Tibial nerve (tissue), 4 donors: ENCODE results near the gene CLIP1. TPM values are rescaled to one million over a fixed set of nuclear protein-coding genes. Genes with fewer than 3 reads are reported as not detected.
A peak's percentile ranks its signal among the peaks of the same experiment; 100 is the strongest.

ENCODE experiments used
- DNase-seq, 2 donors: peaks; one replicate each; pipeline ENCODE4 v3.0.0-alpha.2; 2019; ENCODE audit warnings: low spot score in 2 of 2
- H3K27ac ChIP-seq, 4 donors: fragments of 200-600 bp; sonication (generic) in 3 of 4; one replicate each; pipeline ENCODE4 v1.5.1; 2017 to 2019; ENCODE audit warnings: mild to moderate bottlenecking in 1 of 4
- H3K27me3 ChIP-seq, 2 donors: fragments of 200-600 bp; sonication (generic) in 1 of 2; one replicate each; pipeline versions ENCODE4 v1.5.1 to v1.6.0; 2017 to 2019
- H3K36me3 ChIP-seq, 3 donors: fragments of 200-600 bp; sonication (generic); one replicate each; pipeline ENCODE4 v1.5.1; 2018 to 2019
- H3K4me1 ChIP-seq, 4 donors: fragments of 200-600 bp; sonication (generic) in 3 of 4; one replicate each; pipeline ENCODE4 v1.5.1; 2017 to 2019
- H3K4me3 ChIP-seq, 4 donors: fragments of 200-600 bp; sonication (generic) in 3 of 4; one replicate each; pipeline ENCODE4 v1.5.1; 2017 to 2019; ENCODE audit warnings: mild to moderate bottlenecking in 1 of 4, moderate library complexity in 1 of 4
- H3K9me3 ChIP-seq, 4 donors: fragments of 200-600 bp; sonication (generic) in 3 of 4; one replicate each; pipeline ENCODE4 v1.5.1; 2017 to 2019
- CTCF ChIP-seq, 5 experiments: fragments of 200-600 bp in 3 of 5; fragments of 450-650 bp in 2 of 5; sonication (generic) in 3 of 5; IDR thresholded peaks; one replicate each; pipeline ENCODE4 v1.5.1; 2016 to 2019; ENCODE audit warnings: antibody characterized with exemption in 5 of 5, mild to moderate bottlenecking in 3 of 5, moderate library complexity in 2 of 5
- EP300 ChIP-seq, 2 donors: sonication (generic); formaldehyde crosslinking; IDR thresholded peaks; one replicate each; pipeline ENCODE4 v1.6.1; 2017; ENCODE audit warnings: antibody characterized with exemption in 2 of 2, mild to moderate bottlenecking in 1 of 2
- POLR2A ChIP-seq, 2 donors: fragments of 450-650 bp; IDR thresholded peaks; one replicate each; pipeline ENCODE4 v1.6.1; 2017; ENCODE audit warnings: antibody characterized with exemption in 2 of 2, mild to moderate bottlenecking in 2 of 2, moderate library complexity in 2 of 2
- WGBS, 2 donors: methylation state at CpG; one replicate each; pipeline ENCODE4 v1.1.5; 2018; 5-methylcytosine and 5-hydroxymethylcytosine counted together
- total RNA-seq, 4 donors: library from RNA; depleted of rRNA; stranded (reverse); fragments of >200 nt; gene quantifications; one replicate each; pipeline ENCODE4 v1.1.0, GENCODE V29; 2016

CLIP1 gene
- total RNA-seq, 4 donors from 2014 or later, result 89.2 to 105 (median 90.9) TPM

GRCh38 chr12:122395319-122395718 lies 27.1 kb downstream of the CLIP1 start:
- Histone ChIP-seq H3K4me1 (peaks cover 0 to 33% (median 9%) of the 10 kb centered on the region in 4 donors), H3K9me3 (no peaks in the 10 kb centered on the region), H3K4me3 (no peak overlapping the region), H3K27me3 (no peaks in the 10 kb centered on the region), H3K27ac (peak overlapping the region in 1 of 4 donors; percentile 63), H3K36me3 (no peaks in the 10 kb centered on the region)
- 65 to 71% methylated on average over 3 of the region's 3 CpGs for WGBS, 2 donors
- DNase-seq, result no peak
- no peak for TF ChIP-seq EP300 (IDR thresholded peaks at IDR 0.05)
- TF ChIP-seq CTCF (IDR thresholded peaks at IDR 0.05), result no peak
- TF ChIP-seq POLR2A (IDR thresholded peaks at IDR 0.05), result no peak

DNA sequence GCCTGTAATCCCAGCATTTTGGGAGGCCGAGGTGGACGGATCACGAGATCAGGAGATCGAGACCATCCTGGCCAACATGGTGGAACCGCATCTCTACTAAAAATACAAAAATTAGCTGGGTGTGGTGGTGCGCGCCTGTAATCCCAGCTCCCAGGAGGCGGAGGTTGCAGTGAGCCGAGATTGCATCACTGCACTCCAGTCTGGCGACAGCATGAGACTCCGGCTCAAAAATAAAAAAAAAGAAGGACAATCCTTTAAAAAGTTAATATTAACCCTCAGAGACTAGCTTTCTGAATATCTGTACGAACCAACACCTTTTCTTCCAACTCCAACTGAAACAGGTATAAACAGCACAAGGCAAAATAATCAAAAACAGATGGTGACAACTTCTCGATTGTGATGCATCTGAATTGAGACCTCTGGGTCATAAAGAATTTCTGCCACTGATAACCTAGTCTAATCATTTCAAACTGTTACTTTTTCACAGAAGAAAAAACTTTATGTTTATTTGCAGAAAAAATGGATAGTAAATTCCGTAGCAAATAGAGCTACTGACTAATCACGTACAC lies 27.8 kb downstream of the CLIP1 start:
- Histone ChIP-seq H3K4me3 (no peak overlapping the region), H3K27me3 (no peaks in the 10 kb centered on the region), H3K36me3 (no peaks in the 10 kb centered on the region), H3K9me3 (no peaks in the 10 kb centered on the region), H3K27ac (peak overlapping the region in 1 of 4 donors; percentile 63), H3K4me1 (peaks cover 0 to 27% (median 5%) of the 10 kb centered on the region in 4 donors)
- 77 to 78% methylated on average over 14 to 15 of the region's 15 CpGs for WGBS, 2 donors
- TF ChIP-seq CTCF (IDR thresholded peaks at IDR 0.05) (no peak), EP300 (IDR thresholded peaks at IDR 0.05) (peak in 1 of 2 donors; percentile 49)
- DNase-seq, result peak; percentile 28 to 43

GRCh38 chr12:122393817-122394216 lies 28.7 kb downstream of the CLIP1 start:
- no peaks in the 10 kb centered on the region for H3K27me3 ChIP-seq
- H3K4me3 ChIP-seq, result no peak overlapping the region
- no peaks in the 10 kb centered on the region for H3K36me3 ChIP-seq
- H3K27ac ChIP-seq, result no peak overlapping the region
- H3K9me3 ChIP-seq, result no peaks in the 10 kb centered on the region
- TF ChIP-seq POLR2A (IDR thresholded peaks at IDR 0.05) (no peak), CTCF (IDR thresholded peaks at IDR 0.05) (no peak), EP300 (IDR thresholded peaks at IDR 0.05) (no peak)
- peaks cover 0 to 18% (median 0%) of the 10 kb centered on the region in 4 donors for H3K4me1 ChIP-seq
- DNase-seq, result no peak
- 90 to 92% methylated on average over 4 of the region's 4 CpGs for WGBS, 2 donors

DNA sequence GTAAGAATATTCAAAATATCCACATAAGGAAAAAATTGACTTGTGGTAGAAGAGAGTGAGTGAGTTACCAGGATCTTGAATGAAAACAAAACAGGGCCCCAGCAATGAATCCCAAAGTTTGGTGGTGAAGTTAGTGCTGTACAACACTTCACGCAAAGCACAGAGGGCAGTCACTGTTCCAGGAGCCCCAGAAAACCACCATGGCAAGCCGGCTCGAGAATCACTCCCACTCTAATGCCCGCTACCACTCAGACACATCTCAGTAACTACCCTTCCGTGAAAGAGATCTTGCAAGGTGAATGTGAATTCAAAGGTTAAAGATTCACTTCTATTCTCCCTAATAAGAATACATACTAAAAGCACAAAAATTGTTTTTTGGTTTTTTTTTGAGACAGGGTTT lies 30.1 kb downstream of the CLIP1 start:
- peaks cover 0 to 12% (median 0%) of the 10 kb centered on the region in 4 donors for H3K4me1 ChIP-seq
- WGBS, 2 donors, result 91 to 93% methylated on average over 5 of the region's 5 CpGs
- TF ChIP-seq POLR2A (IDR thresholded peaks at IDR 0.05), result no peak
- no peak for TF ChIP-seq CTCF (IDR thresholded peaks at IDR 0.05)
- no peak for TF ChIP-seq EP300 (IDR thresholded peaks at IDR 0.05)

GRCh38 chr12:122389677-122390076 lies 32.8 kb downstream of the CLIP1 start:
- DNase-seq, result no peak
- Histone ChIP-seq H3K4me3 (no peak overlapping the region), H3K36me3 (no peaks in the 10 kb centered on the region), H3K27ac (no peak overlapping the region), H3K27me3 (no peaks in the 10 kb centered on the region), H3K9me3 (no peaks in the 10 kb centered on the region), H3K4me1 (peaks cover 0 to 2% (median 0%) of the 10 kb centered on the region in 4 donors)
- TF ChIP-seq POLR2A (IDR thresholded peaks at IDR 0.05) (no peak), EP300 (IDR thresholded peaks at IDR 0.05) (no peak), CTCF (IDR thresholded peaks at IDR 0.05) (no peak)
- 94 to 96% methylated on average over 7 of the region's 7 CpGs for WGBS, 2 donors

More for the DNA sequence above, 30.1 kb downstream of the CLIP1 start:
- Histone ChIP-seq H3K36me3 (no peaks in the 10 kb centered on the region), H3K27me3 (no peaks in the 10 kb centered on the region), H3K27ac (no peak overlapping the region), H3K4me3 (no peak overlapping the region), H3K9me3 (no peaks in the 10 kb centered on the region)
- no peak for DNase-seq
